Hippocampal formation (tissue), 2 donors: ENCODE results near the gene DARS2.
"Not testable (repeated sequence)": the region's sequence is repeated elsewhere in the genome, so short reads cannot be mapped to it uniquely, and the experiment has no call there.

Experiments used
- DNase-seq, 2 donors: peaks; one replicate each; lab custom pipeline; 2025; lab: John Stamatoyannopoulos, UW

The DARS2 gene

DNA sequence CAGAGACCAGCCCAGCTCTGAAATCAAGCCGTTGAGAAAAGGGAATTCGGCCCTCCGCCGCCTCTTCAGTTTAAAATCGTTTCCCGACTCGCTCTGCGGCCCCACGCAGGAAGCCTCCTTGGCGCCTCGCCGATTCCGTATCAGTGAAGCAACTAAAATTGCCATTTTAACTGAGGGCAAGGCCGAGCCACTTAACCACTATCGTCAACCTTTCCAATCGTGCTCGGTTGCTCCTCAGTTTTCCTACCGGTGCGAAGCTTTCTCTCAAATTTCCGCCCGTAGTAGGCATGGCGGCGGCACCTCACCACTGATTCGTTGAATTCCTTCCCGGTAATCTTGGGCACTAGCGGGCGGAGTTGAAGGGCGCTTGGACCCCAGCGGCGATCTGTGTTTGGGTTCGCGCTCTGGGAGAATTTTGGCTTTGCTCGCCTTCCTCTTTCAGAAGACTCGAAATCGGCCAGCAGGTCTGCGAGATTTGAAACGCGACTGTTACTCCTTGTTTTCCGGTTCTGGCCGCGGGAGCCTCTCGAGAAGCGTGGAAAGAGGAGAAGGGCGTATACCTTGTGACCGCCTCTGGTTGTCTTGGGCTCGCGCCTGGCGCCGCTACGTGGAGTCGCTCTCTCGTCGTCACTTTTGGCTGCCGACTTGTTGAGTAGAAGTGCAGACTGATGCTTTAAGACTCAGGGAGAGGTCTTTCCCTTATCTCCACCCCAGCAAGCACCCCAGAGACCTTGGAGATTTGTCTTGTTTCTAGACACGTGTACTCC lies at the start of gene DARS2, which contains the start of gene CENPL:
DARS2 (plus strand) TSS at position 359 of the 767 bp plus-strand sequence. CDS start 557 bp downstream, outside the sequence.
CENPL (minus strand) TSS at position 569 of the 767 bp plus-strand sequence. CDS start 13,584 bp downstream, outside the sequence.
- peak; percentile 95 to 99 for DNase-seq

GRCh38 chr1:173775578-173776226 lies 48.8 kb upstream of the DARS2 start:
- DNase-seq: no peak

GRCh38 chr1:173779936-173780335 lies 44.5 kb upstream of the DARS2 start:
- DNase-seq: no peak

DNA sequence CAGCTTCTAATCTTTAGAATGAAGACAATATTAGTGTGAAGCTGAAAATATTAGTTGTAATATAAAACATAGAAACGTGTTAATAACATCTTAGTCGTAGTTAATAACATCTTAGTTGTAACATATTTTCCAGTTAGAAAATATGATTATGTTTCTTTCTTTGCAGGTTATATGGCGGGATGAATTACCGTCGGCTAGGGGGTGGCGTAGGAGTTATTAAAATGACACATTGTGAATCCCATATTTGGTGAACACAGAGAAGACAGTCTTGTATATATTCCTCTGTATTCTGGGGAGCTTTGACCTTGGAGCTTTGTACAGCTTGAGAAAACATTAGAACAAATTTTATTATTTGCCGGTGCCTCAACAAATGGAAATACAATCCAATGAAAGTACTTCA lies 39.5 kb upstream of the DARS2 start:
- no peak for DNase-seq

DNA sequence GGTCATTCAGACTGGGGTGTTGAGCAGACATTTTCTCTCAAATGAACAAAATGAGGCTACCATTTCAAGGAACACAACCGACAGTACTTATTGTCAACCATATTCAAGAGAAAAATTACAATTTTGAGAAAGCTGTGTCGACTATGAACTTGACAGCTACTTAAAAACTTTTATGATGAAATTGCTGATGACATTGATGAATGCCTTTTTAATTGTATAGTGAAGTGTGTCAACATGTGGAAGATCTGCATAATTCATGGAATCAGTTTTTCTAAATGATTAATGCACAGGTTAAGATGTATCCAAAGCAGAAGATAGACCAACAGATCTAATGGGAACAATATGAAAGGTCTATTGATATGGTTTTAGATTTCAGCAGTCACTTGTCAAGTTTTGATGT lies 34.6 kb upstream of the DARS2 start:
- no peak for DNase-seq

GRCh38 chr1:173798078-173798477 lies 26.4 kb upstream of the DARS2 start:
- DNase-seq: no peak

DNA sequence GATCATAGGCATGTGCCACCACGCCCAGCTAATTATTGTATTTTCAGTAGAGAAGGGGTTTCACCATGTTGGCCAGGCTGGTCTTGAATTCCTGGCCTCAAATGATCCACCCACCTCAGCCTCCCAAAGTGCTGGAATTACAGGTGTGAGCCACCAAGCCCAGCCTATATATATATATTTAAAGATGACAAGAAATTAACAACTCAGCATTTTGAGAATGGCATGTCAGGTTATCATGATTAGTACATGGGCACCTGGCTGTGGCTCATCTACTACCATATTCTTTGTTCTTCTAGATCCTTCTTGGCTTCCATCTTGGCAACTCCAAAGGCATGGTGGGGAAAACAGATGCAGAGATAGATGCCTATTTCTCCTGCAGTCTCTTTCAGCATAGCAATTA lies 24.5 kb upstream of the DARS2 start:
- DNase-seq: not testable (repeated sequence)

DNA sequence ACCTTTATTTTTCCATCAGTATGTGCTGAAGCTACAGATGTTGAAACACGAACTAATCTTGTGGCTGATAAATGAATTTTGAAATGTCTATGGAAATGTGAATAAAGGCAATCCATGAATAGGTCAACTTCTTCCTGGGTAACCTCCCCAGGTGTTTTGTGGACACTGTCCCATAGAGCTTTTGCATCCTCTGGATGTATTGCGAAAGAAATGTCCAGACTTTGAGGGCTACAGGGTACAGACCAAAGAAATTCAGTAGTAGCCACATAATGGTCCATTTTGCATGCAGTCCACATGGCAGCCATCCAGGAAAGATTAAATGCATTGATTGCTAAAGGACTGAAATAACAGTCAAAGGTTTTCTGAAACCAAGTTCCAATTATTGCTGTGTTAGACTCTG lies 21.5 kb upstream of the DARS2 start:
- no peak for DNase-seq

GRCh38 chr1:173813654-173814053 lies 10.8 kb upstream of the DARS2 start:
- not testable (repeated sequence) for DNase-seq

- no peak for DNase-seq
Observed at GRCh38 chr1:173818459-173818858, 6.0 kb upstream of the DARS2 start.

DNA sequence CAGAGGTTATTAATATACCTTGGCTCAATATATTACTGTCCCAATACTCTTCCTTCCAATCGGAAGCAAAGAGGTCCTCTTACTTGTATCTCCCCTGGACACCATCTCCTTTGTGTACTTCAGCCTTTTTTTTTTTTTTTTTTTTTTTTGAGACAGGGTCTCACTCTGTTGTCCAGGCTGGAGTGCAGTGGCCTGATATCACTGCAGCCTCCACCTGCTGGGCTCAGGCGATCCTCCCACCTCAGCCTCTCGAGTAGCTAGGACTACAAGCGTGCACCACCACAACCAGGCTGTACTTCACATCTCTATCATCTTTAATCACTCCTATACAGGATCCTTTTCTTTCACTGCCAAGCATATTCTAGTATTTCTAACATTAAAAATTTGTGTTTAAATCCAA lies 2.8 kb upstream of the DARS2 start:
- DNase-seq: no peak

- DNase-seq: no peak
Observed at GRCh38 chr1:173823781-173824314, 625 bp upstream of the DARS2 start.

GRCh38 chr1:173827611-173828010 lies 3.1 kb downstream of the DARS2 start:
- no peak for DNase-seq

- no peak for DNase-seq
Observed at GRCh38 chr1:173832748-173833147, 8.3 kb downstream of the DARS2 start.

DNA sequence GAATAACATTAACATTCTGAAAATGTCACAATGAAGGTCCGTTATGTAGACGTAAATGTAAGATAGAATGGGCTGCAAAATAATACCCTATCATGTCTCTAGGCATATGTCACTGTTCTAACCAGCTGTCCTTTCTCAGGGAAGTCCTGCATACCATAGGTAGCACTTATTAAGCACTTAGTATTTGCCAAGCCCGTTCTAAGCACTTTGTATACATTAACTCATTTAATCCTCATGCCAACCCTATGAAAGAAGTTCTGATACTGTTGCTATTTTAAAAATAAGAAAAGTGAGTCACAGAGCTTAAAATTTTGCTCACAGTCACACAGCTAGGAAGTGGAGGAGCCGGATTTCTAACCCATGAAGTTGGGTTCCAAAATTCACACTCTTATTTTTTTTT lies 27.6 kb downstream of the DARS2 start:
- no peak for DNase-seq

DNA sequence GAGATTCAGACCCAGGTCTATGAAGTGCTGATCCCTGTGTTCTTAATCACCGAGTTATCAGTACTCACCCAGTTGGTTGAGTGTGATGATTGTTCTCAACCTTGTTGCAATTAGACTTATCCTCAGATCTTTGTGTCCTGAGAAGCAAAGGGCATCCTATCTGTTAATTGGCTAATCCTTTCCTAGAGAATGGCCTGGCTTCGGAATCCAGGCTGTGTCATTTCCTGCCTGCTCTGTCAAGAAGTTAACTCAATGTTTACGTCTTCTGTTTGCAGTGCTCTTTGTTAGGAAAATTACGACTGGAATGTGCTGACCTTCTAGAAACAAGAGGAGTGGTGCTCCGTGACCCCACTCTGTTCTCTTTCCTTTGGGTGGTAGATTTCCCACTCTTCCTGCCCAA lies 28.6 kb downstream of the DARS2 start:
- DNase-seq: no peak

- DNase-seq: no peak
Observed at GRCh38 chr1:173856014-173856413, 31.5 kb downstream of the DARS2 start.

DNA sequence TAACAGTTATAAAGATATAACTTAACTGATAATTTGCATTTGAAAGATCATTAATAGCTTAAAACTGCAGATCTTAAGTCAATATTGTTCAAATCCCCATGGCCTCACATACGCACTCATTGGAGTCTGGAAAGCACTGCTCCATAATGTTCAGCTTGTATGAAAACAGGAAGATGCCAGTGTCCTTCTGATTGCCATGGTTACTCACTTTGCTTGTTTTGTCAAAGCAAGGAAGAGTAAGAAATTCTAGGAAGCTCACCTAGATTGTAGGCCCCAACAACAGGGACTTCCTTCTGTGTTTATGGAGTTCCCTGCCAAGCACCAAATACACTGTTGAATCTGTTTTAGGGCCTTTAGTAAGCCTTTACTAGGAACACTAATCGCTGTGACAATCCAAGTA lies 32.4 kb downstream of the DARS2 start:
- no peak for DNase-seq

DNA sequence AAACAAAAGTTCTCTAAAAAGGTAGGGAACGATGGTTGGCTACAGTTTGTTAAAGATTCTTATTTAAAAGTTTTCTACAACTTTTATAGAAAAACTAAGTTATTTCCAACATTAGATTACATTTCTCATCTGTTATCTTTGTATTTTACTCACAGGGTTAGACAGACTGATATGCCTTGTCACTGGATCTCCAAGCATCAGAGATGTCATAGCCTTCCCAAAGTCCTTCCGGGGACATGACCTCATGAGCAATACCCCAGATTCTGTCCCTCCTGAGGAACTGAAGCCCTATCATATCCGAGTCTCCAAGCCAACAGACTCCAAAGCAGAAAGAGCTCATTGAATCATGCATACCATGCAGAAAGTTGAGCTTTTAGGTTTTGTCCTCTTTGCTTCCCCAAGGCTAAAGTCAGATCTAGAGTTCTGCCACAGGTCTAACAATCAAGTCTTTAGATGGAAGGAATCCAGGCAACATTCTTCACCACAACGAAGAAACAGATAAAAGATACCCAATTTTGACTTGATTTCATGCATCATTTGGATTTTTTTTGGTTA lies 33.0 kb downstream of the DARS2 start:
- no peak for DNase-seq

DNA sequence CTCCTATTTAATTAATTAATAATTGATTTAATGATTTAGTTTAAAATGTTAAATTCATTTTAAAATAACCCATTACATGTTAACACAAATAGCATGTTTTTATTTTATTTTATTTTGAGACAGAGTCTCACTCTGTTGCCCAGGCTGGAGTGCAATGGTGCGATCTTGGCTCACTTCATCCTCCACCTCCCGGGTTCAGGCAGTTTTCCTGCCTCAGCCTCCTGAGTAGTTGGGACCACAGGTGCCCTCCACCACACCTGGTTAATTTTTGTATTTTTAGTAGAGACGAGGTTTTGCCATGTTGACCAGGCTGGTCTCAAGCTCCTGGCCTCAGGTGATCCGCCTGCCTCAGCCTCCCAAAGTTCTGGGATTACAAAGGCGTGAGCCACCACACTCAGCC lies 35.1 kb downstream of the DARS2 start:
- DNase-seq: not testable (repeated sequence)

DNA sequence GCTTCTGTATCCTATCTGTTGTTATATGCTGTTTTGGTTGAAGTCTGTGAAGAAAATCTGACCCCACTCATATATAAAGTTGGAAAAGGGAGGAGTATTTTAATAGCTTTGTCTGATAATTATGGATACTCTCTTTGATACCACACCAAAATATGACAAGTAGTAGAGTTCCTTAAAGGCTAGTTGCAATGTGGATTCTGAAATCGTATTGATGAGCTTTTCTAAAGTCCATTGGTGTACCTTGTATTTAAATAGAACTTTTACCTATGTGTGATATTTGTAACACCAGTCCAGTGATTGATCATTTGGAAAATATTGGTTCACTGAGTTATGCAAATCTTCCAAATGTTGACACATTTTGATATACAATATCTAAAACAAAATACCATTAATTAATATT lies 35.6 kb downstream of the DARS2 start:
- no peak for DNase-seq

GRCh38 chr1:173861731-173862145 lies 37.3 kb downstream of the DARS2 start:
- no peak for DNase-seq
